GM19468 (cell line): ENCODE measurements around the gene RASSF1.

Experiments
- ATAC-seq: cut with Tn5 transposase; IDR thresholded peaks from one replicate; pipeline ENCODE4 v1.9.1; 2021; ENCODE audit warnings: mild to moderate bottlenecking, moderate library complexity, moderate number of reproducible peaks; ENCODE audit not compliant: unreplicated experiment; ENCODE audit errors: extremely low read depth

Gene RASSF1

DNA sequence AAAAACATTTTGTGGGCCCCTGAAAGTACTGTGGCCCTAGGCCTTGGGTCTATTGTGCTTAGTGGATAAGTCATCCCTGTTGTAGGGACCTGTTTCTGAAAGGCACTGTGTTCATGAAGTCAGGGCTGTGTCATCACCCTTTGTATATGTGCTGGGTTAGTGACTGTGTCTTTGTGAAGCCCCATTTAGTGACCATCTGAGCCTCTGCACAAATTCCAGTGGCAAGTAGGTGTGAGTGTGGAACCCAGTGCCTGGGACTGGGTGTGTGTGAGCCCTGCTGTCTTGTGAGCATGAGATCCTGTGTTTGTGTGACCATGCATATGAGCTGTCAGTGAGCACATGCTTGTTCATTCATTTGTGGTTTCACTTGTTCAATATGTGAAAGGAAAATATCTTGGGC lies 36.0 kb downstream of the RASSF1 start:
- no peak for ATAC-seq

GRCh38 chr3:50303013-50303815 lies 37.4 kb downstream of the RASSF1 start, which contains the start of gene HYAL1:
Gene HYAL1 (minus strand): TSS chr3:50303574. CDS start chr3:50302956, 618 bp downstream.
- no peak for ATAC-seq

DNA sequence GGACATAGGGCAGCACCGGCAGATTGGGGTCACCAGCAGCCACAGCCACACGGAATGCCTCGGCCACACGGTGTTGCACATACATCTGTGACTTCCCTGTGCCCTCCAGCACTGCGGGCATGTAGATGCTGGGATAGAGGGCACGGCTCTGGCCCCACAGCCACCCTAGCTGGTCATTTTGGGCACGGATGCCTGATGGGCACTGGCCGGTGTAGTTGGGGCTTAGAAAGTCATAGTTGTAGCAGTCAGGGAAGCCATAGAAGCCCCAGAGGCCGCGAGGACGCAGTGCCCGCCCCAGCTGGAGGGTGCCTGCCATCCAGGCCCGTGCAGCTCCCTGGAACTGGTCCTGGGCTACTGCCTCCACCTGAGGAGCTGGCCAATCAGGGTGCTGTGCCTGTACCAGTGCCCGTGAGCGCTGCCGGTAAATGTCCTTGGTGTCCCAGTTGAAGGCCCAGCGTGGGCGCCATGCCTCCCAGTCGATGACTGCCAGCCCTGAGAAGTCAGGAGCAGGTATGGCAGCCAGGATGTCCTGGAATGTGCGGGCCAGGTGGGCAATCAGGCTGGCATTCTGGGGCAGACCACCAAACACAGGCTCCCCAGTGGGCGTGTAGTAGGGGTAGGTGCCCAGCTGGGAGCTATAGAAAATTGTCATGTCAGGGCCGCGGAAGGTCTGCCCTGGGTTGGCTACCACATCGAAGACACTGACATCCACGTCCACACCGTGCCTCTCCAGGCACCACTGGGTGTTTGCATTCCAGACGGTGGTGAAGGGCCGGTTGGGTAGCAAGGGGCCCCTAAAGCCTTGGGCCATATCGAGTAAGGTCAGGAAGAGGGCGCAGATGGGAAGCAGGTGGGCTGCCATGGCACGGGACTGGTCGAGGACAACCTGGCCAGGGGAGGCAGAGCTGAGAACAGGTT lies 38.3 kb downstream of the RASSF1 start:
- ATAC-seq: no peak

DNA sequence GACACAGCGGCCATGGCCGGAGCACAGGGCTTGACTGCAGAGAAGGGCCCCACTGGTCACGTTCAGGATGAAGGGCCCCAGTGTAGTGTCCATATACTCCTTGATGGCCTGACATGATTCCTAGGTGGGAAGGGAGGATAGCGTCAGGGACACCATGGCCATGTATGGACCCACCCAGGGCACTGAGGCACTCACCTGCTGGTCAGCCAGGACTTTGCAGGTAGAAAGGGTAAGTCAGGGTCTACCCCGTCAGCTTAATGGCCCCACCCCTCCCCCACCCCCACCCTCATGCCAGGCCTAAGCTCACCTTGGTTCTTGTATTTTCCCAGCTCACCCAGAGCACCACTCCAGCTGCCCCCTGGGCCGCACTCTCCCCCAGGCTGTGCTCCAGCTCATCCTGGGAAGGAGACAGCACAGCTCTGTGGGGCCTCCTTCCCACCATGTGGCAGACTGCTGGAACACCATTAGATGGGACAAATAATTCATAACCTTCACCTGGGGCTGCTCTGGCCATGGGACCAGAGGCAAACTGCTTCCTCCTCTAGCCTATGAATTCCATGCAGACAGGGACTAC lies 39.9 kb downstream of the RASSF1 start:
- ATAC-seq: no peak

- ATAC-seq: no peak
Measured at GRCh38 chr3:50299929-50300680, 40.5 kb downstream of the RASSF1 start.

- no peak for ATAC-seq
Measured at GRCh38 chr3:50299638-50299928, 41.1 kb downstream of the RASSF1 start.

- peak; percentile 69 for ATAC-seq
Measured at GRCh38 chr3:50298836-50299637, 41.6 kb downstream of the RASSF1 start, which contains the start of the genes HYAL3 and NAA80. Gene HYAL3 (minus strand): TSS chr3:50299405. CDS start chr3:50295602, 3,803 bp downstream. Gene NAA80 (minus strand): TSS chr3:50299405. CDS start chr3:50297463, 1,942 bp downstream.

- ATAC-seq: no peak
Measured at GRCh38 chr3:50297896-50298725, 42.5 kb downstream of the RASSF1 start.

GRCh38 chr3:50297384-50297775 lies 43.3 kb downstream of the RASSF1 start:
- no peak for ATAC-seq

DNA sequence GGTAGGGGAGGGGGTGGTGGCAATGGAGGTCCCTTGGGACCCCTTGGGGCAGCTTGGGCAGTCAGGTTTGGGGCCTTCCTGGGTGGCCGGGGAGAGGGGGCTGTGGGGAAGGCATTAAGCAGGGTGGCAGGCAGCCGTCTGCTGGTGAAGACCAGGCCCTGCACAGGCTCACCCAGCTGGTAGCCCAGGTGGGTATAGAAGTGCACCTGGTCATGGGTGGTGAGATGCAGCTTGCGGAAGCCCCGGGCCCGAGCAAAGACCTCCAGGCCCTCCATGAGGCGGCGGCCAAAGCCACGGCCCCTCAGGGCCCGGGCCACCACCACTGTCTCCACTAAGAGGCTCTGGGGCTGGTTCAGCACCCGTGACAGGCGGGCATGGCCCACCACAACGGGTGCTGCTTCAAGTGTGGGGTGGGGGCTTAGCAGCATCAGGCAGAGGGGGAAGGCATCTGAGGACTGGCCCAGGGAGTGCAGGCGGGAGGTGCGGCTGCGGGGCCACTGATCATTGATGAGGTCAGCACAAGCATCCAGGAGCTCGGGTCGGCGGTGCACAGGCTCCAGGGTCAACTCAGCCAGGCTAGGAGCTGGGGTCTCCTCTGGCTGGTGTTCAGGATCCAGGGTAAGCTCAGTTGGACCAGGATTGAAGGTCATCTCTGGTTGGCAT lies 43.8 kb downstream of the RASSF1 start:
- no peak for ATAC-seq

- no peak for ATAC-seq
Measured at GRCh38 chr3:50295553-50296431, 44.8 kb downstream of the RASSF1 start.

DNA sequence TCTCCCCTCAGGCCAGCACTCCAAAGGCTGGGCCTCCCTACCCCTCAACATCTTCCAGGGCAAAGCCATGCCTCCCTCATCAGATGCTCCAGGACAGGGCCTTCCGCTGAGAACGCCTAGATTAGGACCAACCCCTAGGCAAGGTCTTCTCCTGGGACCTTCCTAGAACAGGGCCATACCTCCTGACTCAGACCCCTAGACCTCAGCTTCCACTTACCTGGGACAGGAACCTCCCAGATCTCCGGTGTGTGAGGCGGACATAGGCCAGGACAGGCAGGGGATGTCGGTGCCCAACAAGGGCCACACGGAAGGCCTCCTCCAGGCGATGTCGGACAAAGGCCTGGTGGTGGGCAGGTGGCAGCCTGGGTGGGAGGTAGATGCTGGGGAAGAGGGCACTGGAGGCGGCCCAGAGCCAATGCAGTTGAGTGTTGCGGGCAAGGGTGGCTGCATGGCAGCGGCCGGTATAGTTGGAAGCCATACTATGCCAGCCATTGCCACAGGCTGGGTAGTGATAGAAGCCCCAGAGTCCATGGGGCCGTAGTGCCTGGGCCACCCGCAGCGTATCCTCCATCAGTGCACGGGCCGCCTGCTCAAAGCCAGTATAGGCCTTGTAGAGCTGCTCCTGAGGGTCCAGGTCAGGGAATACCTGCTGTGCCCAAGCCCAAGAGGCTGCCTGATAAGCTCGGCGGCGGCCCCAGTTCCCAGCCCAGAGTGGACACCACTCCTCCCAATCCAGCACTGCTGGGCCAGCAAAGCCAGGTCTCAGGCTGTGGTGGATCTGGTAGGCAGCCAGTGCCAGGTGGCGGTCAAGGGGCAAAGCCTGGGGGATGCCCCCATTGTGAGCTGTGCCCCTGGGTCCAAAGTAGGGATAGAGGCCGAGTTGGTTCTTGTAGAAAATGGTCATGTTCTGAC lies 45.9 kb downstream of the RASSF1 start:
- no peak for ATAC-seq

GRCh38 chr3:50294089-50294488 lies 46.5 kb downstream of the RASSF1 start:
- ATAC-seq: no peak

DNA sequence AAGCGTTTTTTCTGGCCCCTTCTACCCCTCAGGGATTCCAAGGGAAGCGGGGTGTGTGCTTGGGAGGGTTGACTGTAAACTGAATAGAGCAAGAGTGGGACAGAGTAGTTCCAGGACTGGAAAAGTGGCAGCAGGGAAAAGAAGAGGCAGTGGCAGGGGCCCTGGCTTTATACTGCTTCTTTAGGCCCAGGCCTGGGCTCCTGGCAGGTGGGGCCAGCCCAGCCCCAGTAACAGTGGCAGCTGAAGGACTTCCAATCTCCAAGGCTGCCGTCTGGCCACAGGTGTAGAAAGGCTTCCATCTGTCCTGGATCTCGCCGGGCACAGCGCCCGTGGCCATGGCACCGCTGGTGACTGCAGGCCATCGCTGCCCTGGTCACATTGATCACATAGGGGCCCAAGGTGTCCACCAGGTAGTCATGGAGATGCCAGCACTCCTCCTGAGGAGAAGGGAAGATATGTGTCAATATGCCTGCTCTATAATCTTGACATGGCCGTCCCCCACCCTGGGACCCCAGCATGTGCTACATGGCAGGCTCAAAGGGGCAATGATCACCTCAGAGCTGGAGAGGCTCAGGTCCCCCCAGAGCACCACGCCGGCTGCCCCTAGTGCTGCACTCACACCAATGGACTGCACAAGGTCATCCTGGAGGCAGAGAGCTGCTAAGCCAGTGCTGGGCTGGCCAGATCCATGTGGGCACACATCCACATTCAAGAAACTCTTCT lies 47.4 kb downstream of the RASSF1 start:
- ATAC-seq: no peak
